ENCODE results near the gene XPNPEP1.

XPNPEP1 gene

DNA sequence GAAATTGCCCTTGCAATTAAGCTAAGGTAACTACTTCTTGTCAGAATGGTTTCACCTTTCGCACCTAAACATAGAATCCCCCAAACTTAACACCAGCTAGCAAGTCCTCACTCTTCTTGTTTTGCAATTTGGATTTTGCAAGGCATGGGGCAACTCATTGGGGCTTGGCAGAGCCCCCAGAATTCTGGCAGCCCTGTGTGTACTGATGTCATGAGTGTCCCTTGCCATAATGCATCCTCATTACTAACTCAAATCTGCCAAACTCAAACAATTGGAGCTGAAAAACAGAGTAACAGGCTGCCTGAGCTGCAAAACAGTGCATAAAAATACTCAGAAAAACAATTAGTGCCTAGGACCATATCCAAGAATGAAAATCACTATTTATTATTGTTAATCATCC lies 7.9 kb upstream of the XPNPEP1 start:
- Histone ChIP-seq H2AK5ac (ENCODE audit: low read depth, low read length) (no peak overlapping the region), H2AFZ (ENCODE audit: low read length) (no peak overlapping the region), H3K4me1 (ENCODE audit: control insufficient read depth in 2 of 2, insufficient read depth in 1 of 2, low read depth in 1 of 2, low read length in 2 of 2) (peaks cover 13 to 20% of the 10 kb centered on the region in 2 donors), H3K18ac (ENCODE audit: low read length) (no peak overlapping the region), H2BK12ac (ENCODE audit: low read length) (no peak overlapping the region), H3K79me1 (ENCODE audit: low read depth, low read length) (no peaks in the 10 kb centered on the region), H3K9ac (ENCODE audit: low read depth, low read length, poor library complexity) (no peak overlapping the region), H2BK15ac (ENCODE audit: low read length) (no peak overlapping the region), H3K27ac (replicated peaks; ENCODE audit: low read length) (no peak overlapping the region), H3K4ac (ENCODE audit: low read length) (no peak overlapping the region), H4K91ac (ENCODE audit: low read depth, low read length, poor library complexity) (no peak overlapping the region), H2BK5ac (ENCODE audit: low read length) (no peak overlapping the region), H3K14ac (ENCODE audit: low read length) (no peak overlapping the region), H3K36me3 (replicated peaks in 1 of 2; ENCODE audit: control insufficient read depth in 2 of 2, insufficient read depth in 2 of 2, low read length in 2 of 2) (no peaks in the 10 kb centered on the region), H3K23ac (ENCODE audit: low read depth, low read length, poor library complexity) (no peak overlapping the region), H3K9me3 (replicated peaks in 1 of 2; ENCODE audit: control insufficient read depth in 2 of 2, insufficient read depth in 1 of 2, low read depth in 1 of 2, low read length in 2 of 2) (no peaks in the 10 kb centered on the region), H3K4me2 (ENCODE audit: insufficient read depth, low read length, poor library complexity, severe bottlenecking) (no peak overlapping the region), H3K4me3 (ENCODE audit: low read length in 2 of 2) (no peak overlapping the region), H3K27me3 (ENCODE audit: control insufficient read depth in 3 of 3, insufficient read depth in 3 of 3, low read depth in 1 of 3, low read length in 3 of 3) (no peaks in the 10 kb centered on the region), H2BK120ac (ENCODE audit: low read depth, low read length) (no peak overlapping the region), H4K8ac (ENCODE audit: low read depth, low read length) (no peak overlapping the region)
- no CpG with 5 or more reads among the region's 1 CpG for WGBS, 2 donors (ENCODE audit: extremely low coverage in 2 of 2, insufficient read length in 2 of 2, insufficient replicate concordance in 1 of 2)
- DNase-seq (ENCODE audit: low spot score), result no peak

DNA sequence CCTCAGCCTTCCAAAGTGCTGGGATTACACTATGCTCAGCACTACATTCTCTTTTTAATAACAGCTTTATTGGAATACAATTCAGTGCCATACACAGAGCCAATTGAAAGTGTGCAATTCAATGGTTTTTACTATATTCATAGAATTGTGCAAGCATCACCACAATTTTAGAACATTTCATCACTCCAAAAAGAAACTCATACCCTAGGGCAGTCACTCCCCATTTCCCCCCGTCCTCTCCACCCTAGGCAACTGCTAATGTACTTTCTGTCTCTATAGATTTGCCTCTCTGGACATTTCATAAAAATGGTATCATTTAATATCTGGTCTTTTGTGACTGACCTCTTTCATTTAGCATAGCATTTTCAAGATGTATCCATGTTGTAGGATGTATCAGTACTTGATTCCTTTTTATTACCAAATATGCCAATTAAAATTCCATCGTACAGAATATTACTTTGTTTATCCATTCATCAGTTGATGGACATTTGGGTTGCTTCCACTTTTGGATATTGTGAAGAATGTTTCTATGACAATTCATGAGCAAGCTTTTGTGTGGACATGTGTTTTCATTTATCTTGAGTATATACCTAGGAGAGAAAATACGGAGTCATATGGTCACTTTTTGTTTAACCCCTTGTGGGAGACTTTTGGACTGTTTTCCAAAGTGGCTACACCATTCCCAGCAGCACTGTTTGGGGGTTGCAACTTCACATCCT lies 6.3 kb upstream of the XPNPEP1 start:
- DNase-seq (ENCODE audit: low spot score), result no peak
- WGBS, 2 donors (ENCODE audit: extremely low coverage in 2 of 2, insufficient read length in 2 of 2, insufficient replicate concordance in 1 of 2), result no CpG with 5 or more reads among the region's 3 CpGs
- H2BK12ac ChIP-seq (ENCODE audit: low read length), result no peak overlapping the region

DNA sequence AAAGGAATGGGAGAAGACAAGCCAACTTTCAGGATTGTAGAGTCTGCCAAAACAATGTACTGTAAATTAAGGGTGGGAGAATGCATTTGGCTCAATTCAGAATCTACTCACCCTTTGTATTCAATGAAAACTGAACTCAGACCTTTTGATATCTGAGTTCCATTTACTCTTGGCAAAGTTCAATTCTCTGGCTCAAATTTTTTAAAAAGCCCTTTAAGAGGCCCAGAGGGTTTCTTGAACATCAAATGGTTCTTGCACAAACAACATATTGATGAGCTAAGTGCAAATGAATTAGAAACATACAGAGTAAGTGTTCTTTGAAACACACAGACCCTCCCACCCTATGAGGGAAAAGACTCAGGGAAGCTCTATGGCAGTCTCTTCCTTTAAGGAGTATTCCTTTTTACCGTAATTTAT lies 5.2 kb upstream of the XPNPEP1 start:
- Histone ChIP-seq H2AFZ (ENCODE audit: low read length) (no peak overlapping the region), H4K91ac (ENCODE audit: low read depth, low read length, poor library complexity) (no peak overlapping the region), H2BK120ac (ENCODE audit: low read depth, low read length) (no peak overlapping the region), H3K9ac (ENCODE audit: low read depth, low read length, poor library complexity) (no peak overlapping the region), H3K79me1 (ENCODE audit: low read depth, low read length) (no peaks in the 10 kb centered on the region), H3K27ac (replicated peaks; ENCODE audit: low read length) (no peak overlapping the region), H3K4me1 (ENCODE audit: control insufficient read depth in 2 of 2, insufficient read depth in 1 of 2, low read depth in 1 of 2, low read length in 2 of 2) (peaks cover 0 to 3% of the 10 kb centered on the region in 2 donors), H3K36me3 (replicated peaks in 1 of 2; ENCODE audit: control insufficient read depth in 2 of 2, insufficient read depth in 2 of 2, low read length in 2 of 2) (no peaks in the 10 kb centered on the region), H3K4me2 (ENCODE audit: insufficient read depth, low read length, poor library complexity, severe bottlenecking) (no peak overlapping the region), H2BK5ac (ENCODE audit: low read length) (no peak overlapping the region), H2AK5ac (ENCODE audit: low read depth, low read length) (no peak overlapping the region), H2BK12ac (ENCODE audit: low read length) (no peak overlapping the region), H3K4me3 (ENCODE audit: low read length in 2 of 2) (no peak overlapping the region), H3K9me3 (replicated peaks in 1 of 2; ENCODE audit: control insufficient read depth in 2 of 2, insufficient read depth in 1 of 2, low read depth in 1 of 2, low read length in 2 of 2) (no peaks in the 10 kb centered on the region), H3K27me3 (ENCODE audit: control insufficient read depth in 3 of 3, insufficient read depth in 3 of 3, low read depth in 1 of 3, low read length in 3 of 3) (no peaks in the 10 kb centered on the region), H3K4ac (ENCODE audit: low read length) (no peak overlapping the region), H3K14ac (ENCODE audit: low read length) (no peak overlapping the region), H4K8ac (ENCODE audit: low read depth, low read length) (no peak overlapping the region), H3K23ac (ENCODE audit: low read depth, low read length, poor library complexity) (no peak overlapping the region), H3K18ac (ENCODE audit: low read length) (no peak overlapping the region), H2BK15ac (ENCODE audit: low read length) (no peak overlapping the region)
- no peak for DNase-seq (ENCODE audit: low spot score)
- no CpG with 5 or more reads among the region's 1 CpG for WGBS, 2 donors (ENCODE audit: extremely low coverage in 2 of 2, insufficient read length in 2 of 2, insufficient replicate concordance in 1 of 2)

More for the DNA sequence above, 6.3 kb upstream of the XPNPEP1 start:
- Histone ChIP-seq H3K23ac (ENCODE audit: low read depth, low read length, poor library complexity) (no peak overlapping the region), H2BK5ac (ENCODE audit: low read length) (no peak overlapping the region), H3K14ac (ENCODE audit: low read length) (no peak overlapping the region), H2AK5ac (ENCODE audit: low read depth, low read length) (no peak overlapping the region), H2AFZ (ENCODE audit: low read length) (no peak overlapping the region), H3K4me3 (ENCODE audit: low read length in 2 of 2) (no peak overlapping the region), H3K4ac (ENCODE audit: low read length) (no peak overlapping the region), H3K9ac (ENCODE audit: low read depth, low read length, poor library complexity) (no peak overlapping the region), H3K27me3 (ENCODE audit: control insufficient read depth in 3 of 3, insufficient read depth in 3 of 3, low read depth in 1 of 3, low read length in 3 of 3) (no peaks in the 10 kb centered on the region), H4K91ac (ENCODE audit: low read depth, low read length, poor library complexity) (no peak overlapping the region), H3K27ac (replicated peaks; ENCODE audit: low read length) (no peak overlapping the region), H3K18ac (ENCODE audit: low read length) (no peak overlapping the region), H2BK15ac (ENCODE audit: low read length) (no peak overlapping the region), H3K79me1 (ENCODE audit: low read depth, low read length) (no peaks in the 10 kb centered on the region), H3K9me3 (replicated peaks in 1 of 2; ENCODE audit: control insufficient read depth in 2 of 2, insufficient read depth in 1 of 2, low read depth in 1 of 2, low read length in 2 of 2) (no peaks in the 10 kb centered on the region), H3K4me1 (ENCODE audit: control insufficient read depth in 2 of 2, insufficient read depth in 1 of 2, low read depth in 1 of 2, low read length in 2 of 2) (peaks cover 7 to 11% of the 10 kb centered on the region in 2 donors), H2BK120ac (ENCODE audit: low read depth, low read length) (no peak overlapping the region), H3K36me3 (replicated peaks in 1 of 2; ENCODE audit: control insufficient read depth in 2 of 2, insufficient read depth in 2 of 2, low read length in 2 of 2) (no peaks in the 10 kb centered on the region), H3K4me2 (ENCODE audit: insufficient read depth, low read length, poor library complexity, severe bottlenecking) (no peak overlapping the region), H4K8ac (ENCODE audit: low read depth, low read length) (no peak overlapping the region)

DNA sequence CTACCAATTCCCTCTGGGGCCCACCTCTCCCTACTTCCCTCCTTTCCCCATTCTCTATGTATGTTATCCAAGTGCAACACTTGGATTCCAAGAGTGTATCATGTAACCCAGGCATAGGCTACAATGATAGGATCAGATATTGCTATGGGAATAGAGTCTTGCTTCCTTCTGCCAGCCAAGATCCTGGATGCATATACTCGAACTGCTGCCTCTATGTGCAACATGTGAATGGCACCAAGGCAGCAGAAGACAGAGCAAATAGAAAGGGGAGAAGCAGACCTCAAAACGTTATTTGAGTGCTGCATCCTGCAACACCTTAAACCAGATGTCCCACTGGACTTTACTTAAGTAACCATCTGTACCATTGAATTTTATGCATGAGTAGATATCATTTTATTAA lies 3.5 kb upstream of the XPNPEP1 start:
- H4K8ac ChIP-seq (ENCODE audit: low read depth, low read length), result no peak overlapping the region
- no peak overlapping the region for H2BK15ac ChIP-seq (ENCODE audit: low read length)
- H3K4ac ChIP-seq (ENCODE audit: low read length), result no peak overlapping the region
- no peak overlapping the region for H4K91ac ChIP-seq (ENCODE audit: low read depth, low read length, poor library complexity)
- H3K79me1 ChIP-seq (ENCODE audit: low read depth, low read length), result peaks cover 3% of the 10 kb centered on the region
- H3K23ac ChIP-seq (ENCODE audit: low read depth, low read length, poor library complexity), result no peak overlapping the region
- no peak overlapping the region for H2AK5ac ChIP-seq (ENCODE audit: low read depth, low read length)
- no peak overlapping the region for H2BK120ac ChIP-seq (ENCODE audit: low read depth, low read length)
- H3K4me3 ChIP-seq (ENCODE audit: low read length in 2 of 2), result no peak overlapping the region
- H2BK5ac ChIP-seq (ENCODE audit: low read length), result no peak overlapping the region
- H3K27ac ChIP-seq (replicated peaks; ENCODE audit: low read length), result no peak overlapping the region
- no peak for DNase-seq (ENCODE audit: low spot score)
- H2BK12ac ChIP-seq (ENCODE audit: low read length), result no peak overlapping the region
- no peaks in the 10 kb centered on the region for H3K9me3 ChIP-seq (replicated peaks in 1 of 2; ENCODE audit: control insufficient read depth in 2 of 2, insufficient read depth in 1 of 2, low read depth in 1 of 2, low read length in 2 of 2)
- no peak overlapping the region for H3K9ac ChIP-seq (ENCODE audit: low read depth, low read length, poor library complexity)
- H3K4me1 ChIP-seq (ENCODE audit: control insufficient read depth in 2 of 2, insufficient read depth in 1 of 2, low read depth in 1 of 2, low read length in 2 of 2), result peaks cover 4 to 7% of the 10 kb centered on the region in 2 donors
- WGBS, 2 donors (ENCODE audit: extremely low coverage in 2 of 2, insufficient read length in 2 of 2, insufficient replicate concordance in 1 of 2), result no CpG with 5 or more reads among the region's 2 CpGs
- no peaks in the 10 kb centered on the region for H3K36me3 ChIP-seq (replicated peaks in 1 of 2; ENCODE audit: control insufficient read depth in 2 of 2, insufficient read depth in 2 of 2, low read length in 2 of 2)
- H3K14ac ChIP-seq (ENCODE audit: low read length), result no peak overlapping the region
- no peaks in the 10 kb centered on the region for H3K27me3 ChIP-seq (ENCODE audit: control insufficient read depth in 3 of 3, insufficient read depth in 3 of 3, low read depth in 1 of 3, low read length in 3 of 3)
- H3K18ac ChIP-seq (ENCODE audit: low read length), result no peak overlapping the region
- no peak overlapping the region for H3K4me2 ChIP-seq (ENCODE audit: insufficient read depth, low read length, poor library complexity, severe bottlenecking)
- no peak overlapping the region for H2AFZ ChIP-seq (ENCODE audit: low read length)
